Activated CD8-positive, alpha-beta T cell treated with anti-CD3 and anti-CD28 coated beads, Interleukin-2, amount 10 ng/mL, durations not matched to agents 7 days and 5 days (primary cell): ENCODE data around the gene ZNF101. TPM values are rescaled to one million over a fixed set of nuclear protein-coding genes. Genes with fewer than 3 reads are reported as not detected.
"Not testable (repeated sequence)": the region's sequence is repeated elsewhere in the genome, so short reads cannot be mapped to it uniquely, and the experiment has no call there.

Experiments used
- ATAC-seq: fragments of 150-1000 bp; cut with Tn5 transposase; one replicate; pipeline ENCODE4 v1.10.0; 2021; ENCODE audit warnings: moderate library complexity
- CTCF ChIA-PET: fragments of 350-600 bp; sonication (Branson Sonifier 250); formaldehyde crosslinking; loops from one replicate; lab custom pipeline; 2021; ENCODE audit warnings: antibody characterized with exemption; lab: Charles Lee
- POLR2A ChIA-PET: fragments of 350-600 bp; sonication (Branson Sonifier 250); formaldehyde crosslinking; loops from one replicate; lab custom pipeline; 2021; ENCODE audit warnings: antibody characterized with exemption; lab: Charles Lee
- DNase-seq: peaks from one replicate; pipeline ENCODE4 v3.0.0-alpha.2; 2020
- H3K27ac Mint-ChIP-seq: one replicate; pipeline ENCODE4 v1.8.0; 2021; ENCODE audit warnings: mild to moderate bottlenecking, mixed read lengths
- H3K27me3 Mint-ChIP-seq: one replicate; pipeline ENCODE4 v1.8.0; 2021; ENCODE audit warnings: low read depth, mixed read lengths
- H3K36me3 Mint-ChIP-seq: one replicate; pipeline ENCODE4 v1.8.0; 2021; ENCODE audit warnings: low read depth, mixed read lengths
- H3K4me1 Mint-ChIP-seq: one replicate; pipeline ENCODE4 v1.8.0; 2021; ENCODE audit warnings: low read depth, mixed read lengths
- H3K4me3 Mint-ChIP-seq: one replicate; pipeline ENCODE4 v1.8.0; 2021; ENCODE audit warnings: mild to moderate bottlenecking, mixed read lengths
- H3K9me3 Mint-ChIP-seq: one replicate; pipeline ENCODE4 v1.8.0; 2022; ENCODE audit warnings: mixed read lengths; ENCODE audit not compliant: insufficient read depth
- total RNA-seq, 2 experiments: library from RNA; stranded (reverse); gene quantifications; one replicate each; pipeline ENCODE4 v1.2.3, GENCODE V29; 2021

Gene ZNF101
- total RNA-seq, 2 experiments from 2014 or later = 74.2 to 87.8 TPM

- CTCF ChIA-PET = interaction anchor here (1.3 to 2.5 kb wide), 2 partner anchors 19 to 131 kb away, joined by 3 to 17 read pairs; partner anchors contain the start of gene GMIP
- peaks cover 28% of the 10 kb centered on the region for H3K4me1 Mint-ChIP-seq
- ATAC-seq = no peak
These were observed 5.8 kb upstream of the ZNF101 start for GRCh38 chr19:19662871-19663255.

GRCh38 chr19:19663256-19664120 is 5.2 kb upstream of the ZNF101 start, which contains the start of gene ATP13A1:
Gene ATP13A1 (minus strand): TSS chr19:19663676. CDS start chr19:19663666, 10 bp downstream.
- peak; percentile 84 for ATAC-seq
- H3K36me3 Mint-ChIP-seq = peaks cover 48% of the 10 kb centered on the region
- CTCF ChIA-PET = interaction anchor here (0.8 to 2.5 kb wide), 3 partner anchors 20 to 131 kb away, joined by 3 to 17 read pairs (median 3); partner anchors contain the start of gene GMIP
- POLR2A ChIA-PET = interaction anchor here (0.6 to 3.8 kb wide), 14 partner anchors 10 to 533 kb away, joined by 3 to 19 read pairs (median 6); partner anchors contain the start of genes GMIP, NDUFA13, TSSK6 and ZNF253
- peak within 1 kb of the TSS; percentile 93 for H3K4me3 Mint-ChIP-seq
- peaks cover 6% of the 10 kb centered on the region for H3K9me3 Mint-ChIP-seq
- H3K4me1 Mint-ChIP-seq = peaks cover 34% of the 10 kb centered on the region
- no peaks in the 10 kb centered on the region for H3K27me3 Mint-ChIP-seq
- H3K27ac Mint-ChIP-seq = peak within 1 kb of the TSS; percentile 98
- DNase-seq = peak; percentile 96

More at GRCh38 chr19:19662871-19663255, 5.8 kb upstream of the ZNF101 start:
- POLR2A ChIA-PET = interaction anchor here (0.6 to 3.8 kb wide), 13 partner anchors 9 to 238 kb away, joined by 3 to 19 read pairs (median 8); partner anchors contain the start of genes NDUFA13, TSSK6, ZNF253 and ZNF506
- H3K27me3 Mint-ChIP-seq = no peaks in the 10 kb centered on the region
- DNase-seq = peak; percentile 35
- H3K9me3 Mint-ChIP-seq = peaks cover 6% of the 10 kb centered on the region
- H3K36me3 Mint-ChIP-seq = peaks cover 48% of the 10 kb centered on the region
- H3K27ac Mint-ChIP-seq = peak overlapping the region; percentile 98
- H3K4me3 Mint-ChIP-seq = peak overlapping the region; percentile 93

- ATAC-seq, H3K27me3 Mint-ChIP-seq, DNase-seq, CTCF ChIA-PET: not testable (repeated sequence)
- POLR2A ChIA-PET = interaction anchor here (0.6 kb wide), 1 partner anchor 18 kb away, joined by 4 read pairs; no protein-coding TSS in a partner anchor
- Mint-ChIP-seq H3K4me1 (peaks cover 39% of the 10 kb centered on the region), H3K4me3 (peak overlapping the region; percentile 22), H3K27ac (peak overlapping the region; percentile 30), H3K36me3 (peaks cover 56% of the 10 kb centered on the region), H3K9me3 (peaks cover 10% of the 10 kb centered on the region)
These were observed 3.2 kb upstream of the ZNF101 start for GRCh38 chr19:19665420-19665948.

GRCh38 chr19:19670070-19670551 is 1.5 kb downstream of the ZNF101 start:
- Mint-ChIP-seq H3K9me3 (peaks cover 25% of the 10 kb centered on the region), H3K4me1 (peaks cover 29% of the 10 kb centered on the region), H3K4me3 (peak overlapping the region; percentile 80), H3K27ac (peak overlapping the region; percentile 92), H3K36me3 (peaks cover 78% of the 10 kb centered on the region), H3K27me3 (no peaks in the 10 kb centered on the region)
- ATAC-seq = no peak
- no peak for DNase-seq
- CTCF ChIA-PET = no interaction called here
- POLR2A ChIA-PET = interaction anchor here (0.7 to 4.3 kb wide), 9 partner anchors 19 to 231 kb away, joined by 3 to 41 read pairs (median 10); partner anchors contain the start of genes ZNF14, ZNF253, ZNF506 and ZNF93

- no peak overlapping the region for H3K27ac Mint-ChIP-seq
- DNase-seq (no peak), ATAC-seq (no peak)
- CTCF ChIA-PET = no interaction called here
- H3K9me3 Mint-ChIP-seq = peaks cover 39% of the 10 kb centered on the region
- H3K27me3 Mint-ChIP-seq = no peaks in the 10 kb centered on the region
- peaks cover 88% of the 10 kb centered on the region for H3K36me3 Mint-ChIP-seq
- peaks cover 25% of the 10 kb centered on the region for H3K4me1 Mint-ChIP-seq
- no peak overlapping the region for H3K4me3 Mint-ChIP-seq
- POLR2A ChIA-PET = interaction anchor here (0.6 kb wide), 2 partner anchors 47 to 828 kb away, joined by 3 read pairs; no protein-coding TSS in a partner anchor
These were observed 4.2 kb downstream of the ZNF101 start for GRCh38 chr19:19672816-19673215.

GRCh38 chr19:19674315-19674714 is 5.7 kb downstream of the ZNF101 start:
- CTCF ChIA-PET = no interaction called here
- POLR2A ChIA-PET = interaction anchor here (1.0 kb wide), 1 partner anchor 12 kb away, joined by 3 read pairs; no protein-coding TSS in a partner anchor
- Mint-ChIP-seq H3K36me3 (peaks cover 94% of the 10 kb centered on the region), H3K4me3 (no peak overlapping the region), H3K27ac (peak overlapping the region; percentile 30), H3K4me1 (peaks cover 18% of the 10 kb centered on the region), H3K27me3 (no peaks in the 10 kb centered on the region), H3K9me3 (peaks cover 49% of the 10 kb centered on the region)
- no peak for ATAC-seq
- DNase-seq = no peak

GRCh38 chr19:19677579-19677978 is 8.9 kb downstream of the ZNF101 start:
- H3K9me3 Mint-ChIP-seq = peaks cover 53% of the 10 kb centered on the region
- peaks cover 6% of the 10 kb centered on the region for H3K4me1 Mint-ChIP-seq
- ATAC-seq = no peak
- no peak overlapping the region for H3K4me3 Mint-ChIP-seq
- H3K36me3 Mint-ChIP-seq = peaks cover 94% of the 10 kb centered on the region
- ChIA-PET POLR2A (interaction anchor here (1.2 to 1.6 kb wide), 2 partner anchors 9 kb away, joined by 4 to 7 read pairs; partner anchors contain the start of gene ZNF101), CTCF (no interaction called here)
- H3K27me3 Mint-ChIP-seq = no peaks in the 10 kb centered on the region
- no peak overlapping the region for H3K27ac Mint-ChIP-seq
- DNase-seq = no peak

- H3K27me3 Mint-ChIP-seq = no peaks in the 10 kb centered on the region
- peaks cover 93% of the 10 kb centered on the region for H3K36me3 Mint-ChIP-seq
- ATAC-seq (no peak), DNase-seq (no peak)
- CTCF ChIA-PET = no interaction called here
- H3K4me3 Mint-ChIP-seq = no peak overlapping the region
- peaks cover 62% of the 10 kb centered on the region for H3K9me3 Mint-ChIP-seq
- H3K27ac Mint-ChIP-seq = no peak overlapping the region
- POLR2A ChIA-PET = interaction anchor here (0.6 to 1.6 kb wide), 3 partner anchors 11 to 275 kb away, joined by 3 to 7 read pairs (median 3); partner anchors contain the start of gene ZNF101
- peaks cover 5% of the 10 kb centered on the region for H3K4me1 Mint-ChIP-seq
These were observed 10.8 kb downstream of the ZNF101 start for GRCh38 chr19:19679176-19680073.

GRCh38 chr19:19686119-19686518 is 17.5 kb downstream of the ZNF101 start:
- H3K36me3 Mint-ChIP-seq = peaks cover 58% of the 10 kb centered on the region
- not testable (repeated sequence) for H3K4me3 Mint-ChIP-seq, H3K27me3 Mint-ChIP-seq, H3K27ac Mint-ChIP-seq, DNase-seq, H3K4me1 Mint-ChIP-seq
- ChIA-PET POLR2A (interaction anchor here (1.2 kb wide), 1 partner anchor 18 kb away, joined by 6 read pairs; the partner anchor contains the start of gene ZNF101), CTCF (interaction anchor here (1.3 kb wide), 1 partner anchor 154 kb away, joined by 6 read pairs; no protein-coding TSS in a partner anchor)
- H3K9me3 Mint-ChIP-seq = peaks cover 27% of the 10 kb centered on the region
- ATAC-seq = peak; percentile 12

GRCh38 chr19:19686580-19686979 is 17.9 kb downstream of the ZNF101 start:
- Mint-ChIP-seq H3K36me3 (peaks cover 54% of the 10 kb centered on the region), H3K27ac (no peak overlapping the region), H3K4me3 (no peak overlapping the region), H3K4me1 (no peaks in the 10 kb centered on the region), H3K27me3 (no peaks in the 10 kb centered on the region), H3K9me3 (peaks cover 24% of the 10 kb centered on the region)
- CTCF ChIA-PET = interaction anchor here (0.9 to 1.3 kb wide), 2 partner anchors 132 to 154 kb away, joined by 3 to 6 read pairs; no protein-coding TSS in a partner anchor
- DNase-seq (no peak), ATAC-seq (peak; percentile 56)
- POLR2A ChIA-PET = interaction anchor here (1.0 kb wide), 1 partner anchor 18 kb away, joined by 6 read pairs; the partner anchor contains the start of gene ZNF101
